Activated T-helper 17 cell treated with anti-CD3 and anti-CD28 coated beads, Interleukin-2, amount 50 U/mL, for 72 hours (primary cell): Measurements from ENCODE around the gene POC1B. TPM values are rescaled to one million over a fixed set of nuclear protein-coding genes. Genes with fewer than 3 reads are reported as not detected.

Experiments used
- ATAC-seq: fragments of 150-1000 bp; cut with Tn5 transposase; replicated peaks from 2 replicates; pipeline ENCODE4 v1.10.0; 2021; ENCODE audit warnings: mild to moderate bottlenecking, moderate library complexity
- H3K27ac Mint-ChIP-seq: one replicate; pipeline ENCODE4 v1.8.0; 2022; ENCODE audit warnings: mixed read lengths
- H3K27me3 Mint-ChIP-seq: one replicate; pipeline ENCODE4 v1.8.0; 2022; ENCODE audit warnings: mixed read lengths
- H3K36me3 Mint-ChIP-seq: one replicate; pipeline ENCODE4 v1.8.0; 2022; ENCODE audit warnings: low read depth, mild to moderate bottlenecking, mixed read lengths
- H3K4me1 Mint-ChIP-seq: one replicate; pipeline ENCODE4 v1.8.0; 2022; ENCODE audit warnings: mixed read lengths
- H3K4me3 Mint-ChIP-seq: one replicate; pipeline ENCODE4 v1.8.0; 2022; ENCODE audit warnings: mild to moderate bottlenecking, mixed read lengths
- H3K9me3 Mint-ChIP-seq: one replicate; pipeline ENCODE4 v1.8.0; 2022; ENCODE audit warnings: mixed read lengths
- total RNA-seq, 2 donors: library from RNA; stranded (reverse); gene quantifications; one replicate each; pipeline ENCODE4 v1.2.3, GENCODE V29; 2022

The POC1B gene
- 10 to 100 TPM; 47.5 to 54.3 TPM for total RNA-seq

GRCh38 chr12:89525824-89526770, at the start of gene POC1B:
Gene POC1B, minus strand, starts transcription at chr12:89526047. Its CDS starts 152 bp downstream, at chr12:89525895.
- H3K4me3 Mint-ChIP-seq, result peak within 1 kb of the TSS; percentile 85
- peaks cover 36% of the 10 kb centered on the region for H3K4me1 Mint-ChIP-seq
- peak; percentile 67 for ATAC-seq
- H3K27ac Mint-ChIP-seq, result peak within 1 kb of the TSS; percentile 83
- H3K9me3 Mint-ChIP-seq, result no peaks in the 10 kb centered on the region
- H3K36me3 Mint-ChIP-seq, result peaks cover 38% of the 10 kb centered on the region
- H3K27me3 Mint-ChIP-seq, result no peaks in the 10 kb centered on the region

DNA sequence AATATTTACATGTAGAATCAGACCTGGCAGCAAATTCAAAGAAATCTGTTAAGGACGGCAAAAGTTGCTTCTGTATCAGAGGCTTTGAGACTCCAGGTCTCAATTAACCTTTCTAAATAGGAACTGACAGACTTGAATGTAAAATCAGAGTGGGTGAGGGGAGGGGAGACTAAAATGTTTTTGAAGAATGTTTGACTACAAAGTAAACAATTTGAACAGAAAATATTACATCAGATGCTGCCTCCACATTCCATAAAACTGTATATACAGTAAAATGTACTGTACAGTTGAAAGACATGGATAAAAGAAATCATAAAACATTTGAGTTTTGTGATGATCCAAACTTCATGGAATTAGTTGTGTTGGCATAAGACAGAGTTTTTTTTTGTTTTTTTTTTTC, 49.5 kb upstream of the POC1B start:
- Mint-ChIP-seq H3K36me3 (no peaks in the 10 kb centered on the region), H3K9me3 (peaks cover 5% of the 10 kb centered on the region), H3K4me1 (peaks cover 6% of the 10 kb centered on the region), H3K27ac (no peak overlapping the region), H3K27me3 (no peaks in the 10 kb centered on the region), H3K4me3 (no peak overlapping the region)
- no peak for ATAC-seq

- H3K4me1 Mint-ChIP-seq, result peaks cover 6% of the 10 kb centered on the region
- no peak for ATAC-seq
These were observed 48.9 kb upstream of the POC1B start for GRCh38 chr12:89574736-89575208.

DNA sequence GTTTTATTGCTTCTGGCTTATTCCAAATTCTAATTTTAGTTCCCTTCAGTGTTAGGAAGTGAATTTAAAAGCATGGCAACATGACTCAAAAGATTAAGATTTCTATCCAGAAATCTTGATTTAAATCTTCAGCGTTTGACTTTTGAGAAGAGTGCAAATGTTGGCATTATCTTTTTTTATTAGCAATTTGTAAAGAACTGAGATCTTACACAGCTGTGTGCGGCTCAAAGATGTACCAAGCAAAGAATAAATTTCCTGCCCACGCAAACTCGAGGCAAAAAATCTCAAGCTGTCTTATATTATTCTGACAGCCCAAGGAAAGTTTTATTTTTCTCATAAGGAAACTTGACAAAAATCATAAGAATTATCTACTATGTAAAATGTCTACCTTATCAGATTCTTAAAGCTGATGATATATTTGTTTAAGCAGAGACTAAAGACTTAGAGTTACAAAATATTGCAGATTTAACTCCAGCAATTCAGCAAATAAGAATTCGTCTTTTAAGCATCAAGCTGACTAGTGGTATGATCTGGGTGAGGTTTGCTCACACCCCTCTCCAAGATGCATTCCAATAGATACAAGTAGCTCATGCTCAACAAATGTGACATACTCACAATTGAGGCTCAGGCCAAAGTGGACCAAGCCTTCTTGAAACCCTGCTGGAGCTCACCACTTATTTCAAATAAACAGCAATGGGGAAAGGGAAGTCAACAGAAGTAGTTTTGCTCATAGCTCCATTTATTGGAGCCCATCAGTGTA, 47.4 kb upstream of the POC1B start:
- peaks cover 6% of the 10 kb centered on the region for H3K4me1 Mint-ChIP-seq
- no peaks in the 10 kb centered on the region for H3K36me3 Mint-ChIP-seq
- H3K27ac Mint-ChIP-seq, result no peak overlapping the region
- H3K4me3 Mint-ChIP-seq, result no peak overlapping the region
- no peak for ATAC-seq
- peaks cover 5% of the 10 kb centered on the region for H3K9me3 Mint-ChIP-seq
- H3K27me3 Mint-ChIP-seq, result no peaks in the 10 kb centered on the region

More at GRCh38 chr12:89574736-89575208, 48.9 kb upstream of the POC1B start:
- Mint-ChIP-seq H3K9me3 (peaks cover 5% of the 10 kb centered on the region), H3K27ac (no peak overlapping the region), H3K27me3 (no peaks in the 10 kb centered on the region), H3K36me3 (no peaks in the 10 kb centered on the region), H3K4me3 (no peak overlapping the region)

GRCh38 chr12:89571491-89572195, 45.8 kb upstream of the POC1B start:
- peak; percentile 19 for ATAC-seq
- H3K9me3 Mint-ChIP-seq, result peaks cover under 1% of the 10 kb centered on the region
- no peaks in the 10 kb centered on the region for H3K36me3 Mint-ChIP-seq
- no peak overlapping the region for H3K27ac Mint-ChIP-seq
- no peaks in the 10 kb centered on the region for H3K27me3 Mint-ChIP-seq
- H3K4me1 Mint-ChIP-seq, result peaks cover 6% of the 10 kb centered on the region
- no peak overlapping the region for H3K4me3 Mint-ChIP-seq

DNA sequence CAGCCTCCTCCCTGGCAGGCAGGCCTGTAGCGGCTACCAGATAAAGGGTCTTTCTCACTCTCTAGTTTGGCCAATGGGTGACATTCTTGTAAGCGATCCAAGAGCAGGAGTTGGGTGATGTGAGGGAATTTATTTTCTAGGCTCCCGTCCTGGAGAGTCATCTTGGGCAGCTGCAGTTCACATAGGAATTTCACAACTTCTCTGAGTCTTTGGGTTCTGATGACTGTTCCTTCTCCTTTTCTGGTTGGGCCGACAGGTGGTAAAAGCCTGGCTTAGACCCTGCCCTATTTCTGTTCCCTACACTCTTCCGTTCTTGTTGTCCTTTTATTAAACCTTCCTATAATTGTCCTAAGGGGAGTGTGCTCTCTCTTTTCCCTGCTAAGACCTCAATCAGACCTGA, 42.6 kb upstream of the POC1B start:
- Mint-ChIP-seq H3K4me3 (no peak overlapping the region), H3K27ac (no peak overlapping the region), H3K4me1 (peaks cover 6% of the 10 kb centered on the region), H3K9me3 (no peaks in the 10 kb centered on the region), H3K27me3 (no peaks in the 10 kb centered on the region), H3K36me3 (no peaks in the 10 kb centered on the region)
- no peak for ATAC-seq

GRCh38 chr12:89567691-89568239, 41.9 kb upstream of the POC1B start:
- no peak for ATAC-seq
- no peak overlapping the region for H3K27ac Mint-ChIP-seq
- no peaks in the 10 kb centered on the region for H3K27me3 Mint-ChIP-seq

DNA sequence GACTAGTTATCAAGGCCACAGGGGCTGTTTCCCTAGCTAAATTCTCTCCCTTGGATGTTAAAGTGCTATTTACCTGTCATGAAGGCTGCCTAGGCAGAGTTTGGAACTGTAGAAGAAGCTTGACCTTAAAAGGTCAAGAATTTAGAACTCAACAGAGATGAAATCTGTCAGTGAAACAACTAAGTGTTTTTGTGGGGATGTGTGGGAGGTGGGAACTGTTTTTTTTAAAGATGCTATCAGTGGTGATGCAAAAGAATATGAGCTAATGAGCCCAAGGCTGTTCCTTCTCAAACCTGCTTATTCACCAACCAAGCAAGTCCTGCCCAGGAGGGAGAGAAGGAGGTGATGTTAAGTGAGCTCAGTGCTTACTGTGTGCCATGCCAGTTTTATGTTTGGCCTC, 40.8 kb upstream of the POC1B start:
- no peak overlapping the region for H3K27ac Mint-ChIP-seq

More at GRCh38 chr12:89567691-89568239, 41.9 kb upstream of the POC1B start:
- H3K4me1 Mint-ChIP-seq, result peaks cover 6% of the 10 kb centered on the region
- no peak overlapping the region for H3K4me3 Mint-ChIP-seq
- no peaks in the 10 kb centered on the region for H3K9me3 Mint-ChIP-seq
- no peaks in the 10 kb centered on the region for H3K36me3 Mint-ChIP-seq

GRCh38 chr12:89565002-89565401, 39.2 kb upstream of the POC1B start:
- ATAC-seq, result no peak
- no peaks in the 10 kb centered on the region for H3K36me3 Mint-ChIP-seq
- no peaks in the 10 kb centered on the region for H3K9me3 Mint-ChIP-seq
- no peaks in the 10 kb centered on the region for H3K27me3 Mint-ChIP-seq
- peaks cover 6% of the 10 kb centered on the region for H3K4me1 Mint-ChIP-seq
- H3K4me3 Mint-ChIP-seq, result no peak overlapping the region
- no peak overlapping the region for H3K27ac Mint-ChIP-seq

More for the DNA sequence above, 40.8 kb upstream of the POC1B start:
- Mint-ChIP-seq H3K4me1 (peaks cover 6% of the 10 kb centered on the region), H3K36me3 (no peaks in the 10 kb centered on the region), H3K27me3 (no peaks in the 10 kb centered on the region), H3K9me3 (no peaks in the 10 kb centered on the region), H3K4me3 (no peak overlapping the region)
- peak; percentile 80 for ATAC-seq

DNA sequence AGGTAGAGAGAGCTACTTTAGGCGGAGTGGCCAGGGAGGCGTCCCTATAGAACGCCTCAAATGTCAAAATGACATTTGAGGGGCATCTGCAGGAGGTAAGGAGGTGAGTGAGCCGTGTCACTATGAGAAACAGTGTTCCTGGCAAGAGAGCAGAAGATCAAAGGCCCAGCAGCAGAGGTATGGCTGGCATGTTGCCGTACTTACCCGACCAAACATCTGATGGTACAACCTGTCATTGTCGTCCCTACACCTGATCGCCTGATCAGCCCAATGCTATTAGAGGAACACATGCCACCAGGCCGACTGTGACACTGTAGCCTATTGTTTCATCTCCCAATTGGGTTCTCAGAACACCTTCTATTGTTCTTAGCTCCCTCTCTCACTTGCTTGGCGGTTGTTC, 33.9 kb upstream of the POC1B start:
- no peaks in the 10 kb centered on the region for H3K27me3 Mint-ChIP-seq
- no peak overlapping the region for H3K27ac Mint-ChIP-seq
- ATAC-seq, result no peak
- no peaks in the 10 kb centered on the region for H3K9me3 Mint-ChIP-seq
- H3K4me3 Mint-ChIP-seq, result no peak overlapping the region
- H3K4me1 Mint-ChIP-seq, result no peaks in the 10 kb centered on the region
- H3K36me3 Mint-ChIP-seq, result no peaks in the 10 kb centered on the region

DNA sequence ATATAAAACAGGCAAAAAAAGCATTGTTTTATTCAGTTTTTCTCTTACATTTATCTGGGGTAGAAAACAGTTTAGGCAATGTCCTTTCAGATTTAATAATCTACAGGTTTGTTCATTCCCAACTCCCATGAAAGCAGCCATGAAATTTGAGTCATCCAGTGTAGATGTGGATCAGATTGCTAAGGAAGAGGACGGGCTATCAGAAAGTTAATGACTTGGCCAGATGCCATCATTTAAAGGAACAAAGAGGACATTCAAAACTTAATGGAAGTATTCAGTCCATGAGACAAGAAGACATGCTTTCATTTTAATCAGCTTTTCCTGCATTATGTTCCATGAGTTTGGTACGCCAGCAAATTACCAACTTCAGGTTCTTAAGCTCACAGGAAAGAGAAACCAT, 31.1 kb upstream of the POC1B start:
- no peaks in the 10 kb centered on the region for H3K27me3 Mint-ChIP-seq
- H3K4me3 Mint-ChIP-seq, result no peak overlapping the region
- no peak overlapping the region for H3K27ac Mint-ChIP-seq
- H3K36me3 Mint-ChIP-seq, result no peaks in the 10 kb centered on the region
- no peak for ATAC-seq
- H3K9me3 Mint-ChIP-seq, result no peaks in the 10 kb centered on the region
- H3K4me1 Mint-ChIP-seq, result no peaks in the 10 kb centered on the region

DNA sequence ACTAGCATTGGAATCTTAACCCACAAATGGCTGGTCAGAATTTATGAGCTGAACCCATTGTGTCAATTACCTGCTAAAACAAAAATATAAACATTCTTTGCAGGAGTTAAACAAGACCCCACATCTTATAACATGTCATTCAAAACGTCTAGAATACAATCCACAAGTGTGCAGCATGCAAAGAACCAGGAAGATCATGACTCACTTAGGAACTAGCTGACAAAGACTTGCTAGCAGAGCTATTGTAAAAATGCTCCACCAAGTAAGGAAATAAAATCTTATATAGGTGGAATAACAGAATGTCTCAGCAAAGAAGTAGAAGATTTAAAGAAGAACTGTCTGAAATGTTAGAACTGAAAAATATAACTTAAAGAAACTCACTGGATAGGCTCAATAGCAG, 26.5 kb upstream of the POC1B start:
- no peaks in the 10 kb centered on the region for H3K36me3 Mint-ChIP-seq
- H3K9me3 Mint-ChIP-seq, result no peaks in the 10 kb centered on the region
- H3K27me3 Mint-ChIP-seq, result no peaks in the 10 kb centered on the region
- H3K4me1 Mint-ChIP-seq, result no peaks in the 10 kb centered on the region
- ATAC-seq, result no peak
- H3K4me3 Mint-ChIP-seq, result no peak overlapping the region
- H3K27ac Mint-ChIP-seq, result no peak overlapping the region

- Mint-ChIP-seq H3K9me3 (no peaks in the 10 kb centered on the region), H3K27ac (no peak overlapping the region), H3K27me3 (no peaks in the 10 kb centered on the region), H3K36me3 (no peaks in the 10 kb centered on the region), H3K4me3 (no peak overlapping the region), H3K4me1 (no peaks in the 10 kb centered on the region)
- ATAC-seq, result no peak
These were observed 25.9 kb upstream of the POC1B start for GRCh38 chr12:89551747-89552146.

DNA sequence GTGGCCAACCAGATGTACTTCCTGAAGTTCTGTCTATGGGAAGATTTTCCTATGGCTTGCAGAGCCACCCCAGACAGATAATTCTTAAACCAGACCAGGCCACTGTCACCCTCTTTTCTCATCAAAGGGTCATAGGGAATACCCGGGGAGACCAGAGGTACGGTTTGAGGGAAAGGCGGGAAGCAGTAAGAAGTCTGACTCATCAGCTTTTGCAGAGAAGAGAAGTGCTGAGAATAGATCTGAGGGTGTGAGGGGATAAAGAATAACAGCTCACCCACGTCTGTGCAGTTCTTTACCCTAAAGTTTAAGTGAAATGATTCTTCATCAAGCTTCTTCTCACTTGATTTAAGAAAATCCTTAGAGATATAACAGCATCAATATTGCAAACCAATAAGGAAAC, 21.3 kb upstream of the POC1B start:
- no peaks in the 10 kb centered on the region for H3K9me3 Mint-ChIP-seq
- no peak overlapping the region for H3K27ac Mint-ChIP-seq
- H3K36me3 Mint-ChIP-seq, result no peaks in the 10 kb centered on the region
- ATAC-seq, result no peak
- no peaks in the 10 kb centered on the region for H3K27me3 Mint-ChIP-seq
- no peak overlapping the region for H3K4me3 Mint-ChIP-seq
- peaks cover 8% of the 10 kb centered on the region for H3K4me1 Mint-ChIP-seq
